ENCODE data around the gene TBX19.

The TBX19 gene

GRCh38 chr1:168280296-168280927, at the start of gene TBX19:
Gene TBX19 (plus strand): TSS chr1:168280877. CDS start chr1:168281091, 214 bp downstream.
- DNase-seq (ENCODE audit: low read depth in 2 of 2) = no peak

DNA sequence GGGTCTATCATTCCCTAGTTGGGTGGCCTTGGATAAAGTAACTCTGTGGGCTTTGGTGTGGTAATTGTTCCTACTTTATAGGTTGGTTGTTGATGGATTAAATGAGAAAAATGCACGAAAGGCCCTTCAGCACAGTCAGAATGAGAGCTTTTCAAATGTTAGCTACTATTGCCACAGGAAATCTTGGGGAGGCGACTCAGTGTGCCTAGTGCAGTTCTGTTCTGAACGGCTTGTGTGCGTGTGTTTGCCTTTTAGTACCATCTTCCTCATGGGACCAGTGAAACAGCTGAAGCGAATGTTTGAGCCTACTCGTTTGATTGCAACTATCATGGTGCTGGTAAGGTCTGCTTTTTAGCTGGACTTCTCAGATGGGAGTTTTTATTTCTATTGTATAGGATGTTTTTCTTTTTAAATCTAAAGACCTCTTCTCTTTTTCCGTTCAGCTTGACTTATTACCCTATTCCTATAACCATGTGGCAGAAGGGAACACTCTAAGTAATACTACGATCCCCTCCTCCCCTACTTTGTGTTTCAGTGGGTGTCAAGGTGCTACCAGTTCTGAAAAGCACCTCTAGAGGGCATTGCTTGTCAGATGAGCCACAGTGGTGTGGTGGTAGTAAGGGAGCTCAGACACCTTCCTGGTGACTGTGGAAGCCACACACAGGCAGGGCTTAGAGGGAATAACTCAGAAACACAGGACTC, 45.7 kb upstream of the TBX19 start:
- DNase-seq (ENCODE audit: low read depth in 2 of 2) = peak in 1 of 2 donors; percentile 15

DNA sequence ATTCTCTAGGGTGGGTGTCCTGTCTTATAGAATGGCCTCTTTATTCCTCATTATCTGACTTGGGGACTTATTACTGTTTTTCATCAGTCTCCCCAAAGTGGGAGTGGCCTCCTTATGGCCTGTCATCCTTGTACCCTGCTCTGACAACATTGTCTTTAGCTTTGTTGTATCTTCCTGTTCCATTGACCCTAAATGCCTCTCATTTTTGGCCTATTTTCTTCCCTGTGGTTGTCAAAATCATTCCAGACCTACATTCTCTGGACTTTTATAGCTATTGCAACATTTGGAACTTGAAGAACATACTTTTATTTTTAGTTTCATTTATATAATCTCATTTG, 45.2 kb upstream of the TBX19 start:
- no peak for DNase-seq (ENCODE audit: low read depth in 2 of 2)

- no peak for DNase-seq (ENCODE audit: low read depth in 2 of 2)
These were observed 44.7 kb upstream of the TBX19 start for GRCh38 chr1:168235937-168236336.

DNA sequence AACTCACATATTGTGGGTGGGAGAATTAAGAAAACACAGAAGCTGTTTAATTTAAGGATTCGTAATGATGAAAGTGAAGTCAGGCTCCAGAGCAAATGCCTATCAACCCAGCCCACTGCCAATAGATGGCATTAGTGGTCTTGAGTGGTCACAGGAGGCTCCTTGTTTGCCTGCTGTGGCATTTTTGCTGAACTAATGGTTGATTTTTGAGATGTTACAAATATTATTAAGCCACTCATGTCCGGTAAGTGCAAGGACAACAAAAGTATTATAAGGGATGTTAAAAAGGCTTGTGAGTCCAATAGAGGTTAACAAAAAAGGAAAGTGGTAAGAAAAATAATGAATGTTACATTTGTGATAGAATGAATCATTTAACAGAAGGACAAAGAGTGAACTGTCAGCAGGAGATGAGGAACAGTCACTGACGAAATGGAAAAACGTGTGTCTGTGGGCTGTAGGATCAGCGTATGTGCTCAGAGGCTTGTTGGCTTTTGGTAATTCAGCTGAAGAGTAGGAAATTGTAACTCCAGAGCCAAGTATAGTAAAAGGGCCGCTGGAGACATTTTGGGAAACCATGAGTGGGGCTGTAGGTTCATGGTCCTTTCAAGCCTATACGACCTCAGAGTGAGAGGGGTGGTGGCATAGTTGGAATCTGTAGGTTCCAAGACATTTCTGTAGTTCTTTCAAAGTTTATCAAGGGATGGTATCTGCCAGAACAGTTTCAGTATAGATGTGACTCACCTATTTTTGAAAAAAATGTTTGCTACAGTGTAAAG, 43.7 kb upstream of the TBX19 start:
- no peak for DNase-seq (ENCODE audit: low read depth in 2 of 2)

- DNase-seq (ENCODE audit: low read depth in 2 of 2) = no peak
These were observed 37.5 kb upstream of the TBX19 start for GRCh38 chr1:168243198-168243597.

GRCh38 chr1:168243636-168244212, 37.0 kb upstream of the TBX19 start:
- DNase-seq (ENCODE audit: low read depth in 2 of 2) = no peak

- no peak for DNase-seq (ENCODE audit: low read depth in 2 of 2)
These were observed 35.6 kb upstream of the TBX19 start for GRCh38 chr1:168245042-168245441.

GRCh38 chr1:168246506-168246905, 34.2 kb upstream of the TBX19 start:
- no peak for DNase-seq (ENCODE audit: low read depth in 2 of 2)

DNA sequence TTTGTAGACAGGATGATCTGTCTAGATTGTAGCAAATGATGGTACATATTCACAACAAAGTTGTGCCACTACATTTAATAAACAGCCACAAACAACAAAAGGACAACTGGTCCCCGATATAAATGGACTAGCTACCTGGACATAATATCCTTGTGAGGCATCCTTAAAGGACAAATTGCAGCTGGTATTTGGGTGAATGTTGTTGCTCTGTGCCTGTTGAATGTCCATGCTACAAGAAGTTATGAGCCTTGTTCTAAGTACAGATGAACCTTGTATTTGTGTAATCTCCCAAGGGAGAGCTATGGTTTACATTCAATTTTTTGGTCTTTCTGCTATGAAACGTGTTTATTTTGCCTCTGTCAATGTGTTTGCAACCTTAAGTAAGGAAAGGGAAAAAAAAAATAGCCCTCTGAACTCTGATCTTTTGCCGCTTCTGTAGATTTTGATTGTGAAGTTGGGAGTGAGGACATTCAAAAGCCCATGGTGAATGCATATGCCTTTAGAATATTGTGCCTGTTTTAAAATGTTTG, 28.4 kb upstream of the TBX19 start:
- no peak for DNase-seq (ENCODE audit: low read depth in 2 of 2)

- no peak for DNase-seq (ENCODE audit: low read depth in 2 of 2)
These were observed 24.5 kb upstream of the TBX19 start for GRCh38 chr1:168256164-168256563.

- DNase-seq (ENCODE audit: low read depth in 2 of 2) = no peak
These were observed 23.3 kb upstream of the TBX19 start for GRCh38 chr1:168257397-168257796.

GRCh38 chr1:168259567-168259966, 21.1 kb upstream of the TBX19 start:
- no peak for DNase-seq (ENCODE audit: low read depth in 2 of 2)

- no peak for DNase-seq (ENCODE audit: low read depth in 2 of 2)
These were observed 20.3 kb upstream of the TBX19 start for GRCh38 chr1:168260393-168260792.

DNA sequence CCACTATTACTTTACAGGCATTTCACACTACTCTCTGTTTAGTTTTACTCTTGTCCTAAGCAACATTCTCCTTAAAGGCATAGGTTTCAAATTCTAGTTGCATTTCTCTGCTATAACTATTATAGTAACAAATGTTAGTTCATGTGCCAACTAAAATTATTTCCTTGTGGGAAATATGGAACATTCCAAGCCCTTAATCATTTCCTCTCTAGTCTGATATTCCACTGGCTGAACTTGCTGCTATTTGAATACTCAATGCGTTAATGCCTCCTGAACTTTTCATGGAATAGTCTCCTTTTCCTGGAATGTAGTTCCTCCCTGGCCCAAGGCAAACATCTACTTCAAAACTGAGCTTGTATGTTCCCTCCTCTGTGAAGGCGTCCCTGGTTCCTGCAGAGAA, 19.3 kb upstream of the TBX19 start:
- no peak for DNase-seq (ENCODE audit: low read depth in 2 of 2)

GRCh38 chr1:168263130-168263529, 17.5 kb upstream of the TBX19 start:
- no peak for DNase-seq (ENCODE audit: low read depth in 2 of 2)

- DNase-seq (ENCODE audit: low read depth in 2 of 2) = no peak
These were observed 16.4 kb upstream of the TBX19 start for GRCh38 chr1:168264296-168264695.

DNA sequence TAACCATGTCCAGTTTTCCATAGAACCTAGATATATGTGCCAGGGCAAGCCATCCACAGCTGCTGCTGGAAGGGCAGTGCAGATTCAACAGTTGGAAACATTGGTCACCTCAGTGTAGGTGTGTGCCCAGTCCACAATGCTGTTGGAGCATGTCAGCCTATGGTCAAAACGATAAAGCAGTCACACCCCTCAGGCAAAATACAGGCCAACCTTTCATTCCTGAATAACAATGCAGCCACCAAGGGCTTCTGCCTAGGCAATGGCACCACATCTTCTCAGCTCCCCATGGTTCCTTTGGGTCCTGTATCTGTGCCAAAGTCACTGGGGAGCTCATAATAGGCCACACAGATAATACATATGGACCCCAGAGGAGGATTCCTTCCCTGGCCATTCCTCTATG, 15.1 kb upstream of the TBX19 start:
- no peak for DNase-seq (ENCODE audit: low read depth in 2 of 2)

DNA sequence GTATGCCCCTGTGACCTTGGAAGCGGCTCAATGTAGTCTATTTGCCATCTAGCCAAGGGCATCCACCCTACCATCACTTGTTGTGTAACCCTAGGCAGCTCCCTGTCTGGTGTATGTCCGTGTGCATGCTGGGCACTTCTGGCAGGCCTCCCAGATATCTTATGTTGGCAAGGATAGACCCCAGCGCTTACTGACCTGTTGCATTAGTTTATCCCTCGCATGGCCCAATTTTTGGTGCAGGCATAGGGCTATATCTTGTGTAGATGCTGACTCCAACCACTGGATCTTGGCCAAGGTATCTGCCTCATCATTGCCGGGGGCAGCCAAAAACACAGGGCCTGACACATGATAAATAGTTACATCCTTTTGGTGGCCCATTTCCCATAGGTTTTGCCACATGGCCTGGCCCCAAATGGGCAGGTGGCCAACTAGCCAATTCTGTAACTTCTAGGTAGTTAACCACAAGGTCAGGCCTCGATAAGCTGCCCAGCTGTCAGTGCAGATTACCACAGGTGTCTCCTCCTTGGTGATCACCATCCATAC, 14.0 kb upstream of the TBX19 start:
- no peak for DNase-seq (ENCODE audit: low read depth in 2 of 2)

GRCh38 chr1:168271636-168272035, 9.0 kb upstream of the TBX19 start:
- no peak for DNase-seq (ENCODE audit: low read depth in 2 of 2)

DNA sequence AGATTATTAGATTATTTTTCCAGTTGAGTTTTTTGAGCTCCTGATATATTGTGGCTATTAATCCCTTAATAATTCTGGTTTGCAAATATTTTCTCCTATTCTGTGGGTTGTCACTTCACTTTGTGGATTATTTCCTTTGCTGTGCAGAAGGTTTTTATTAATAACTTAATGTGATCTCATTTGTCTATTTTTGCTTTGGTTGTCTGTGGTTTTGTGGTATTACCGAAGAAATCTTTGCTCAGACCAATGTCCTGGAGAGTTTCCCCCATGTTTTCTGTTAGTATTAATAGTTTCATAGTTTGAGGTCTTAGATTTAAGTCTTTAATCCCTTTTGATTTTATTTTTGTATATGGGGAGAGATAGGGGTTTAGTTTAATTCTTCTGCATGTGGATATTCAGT, 7.1 kb upstream of the TBX19 start:
- no peak for DNase-seq (ENCODE audit: low read depth in 2 of 2)

GRCh38 chr1:168279253-168279652, 1.4 kb upstream of the TBX19 start:
- no peak for DNase-seq (ENCODE audit: low read depth in 2 of 2)
